Activated naive CD8-positive, alpha-beta T cell treated with anti-CD3 and anti-CD28 coated beads, Interleukin-2, amount 10 ng/mL, durations not matched to agents 7 days and 5 days (primary cell): ENCODE measurements around the gene CDK15. TPM values are rescaled to one million over a fixed set of nuclear protein-coding genes. Genes with fewer than 3 reads are reported as not detected.

ENCODE experiments used
- ATAC-seq: fragments of 150-1000 bp; cut with Tn5 transposase; one replicate; pipeline ENCODE4 v1.10.0; 2021; ENCODE audit warnings: low read depth, moderate library complexity
- POLR2A ChIA-PET: fragments of 350-600 bp; sonication (Branson Sonifier 250); formaldehyde crosslinking; loops from one replicate; lab custom pipeline; 2021; ENCODE audit warnings: antibody characterized with exemption; lab: Charles Lee
- DNase-seq: peaks from one replicate; pipeline ENCODE4 v3.0.0; 2021
- H3K27ac Mint-ChIP-seq: one replicate; pipeline ENCODE4 v1.8.0; 2022; ENCODE audit warnings: mild to moderate bottlenecking, mixed read lengths
- H3K27me3 Mint-ChIP-seq: one replicate; pipeline ENCODE4 v1.8.0; 2022; ENCODE audit warnings: mild to moderate bottlenecking, moderate library complexity, mixed read lengths
- H3K36me3 Mint-ChIP-seq: one replicate; pipeline ENCODE4 v1.8.0; 2021; ENCODE audit warnings: mild to moderate bottlenecking, mixed read lengths
- H3K4me1 Mint-ChIP-seq: one replicate; pipeline ENCODE4 v1.8.0; 2021; ENCODE audit warnings: mixed read lengths
- H3K4me3 Mint-ChIP-seq: one replicate; pipeline ENCODE4 v1.8.0; 2022; ENCODE audit warnings: mild to moderate bottlenecking, moderate library complexity, mixed read lengths
- H3K9me3 Mint-ChIP-seq: one replicate; pipeline ENCODE4 v1.8.0; 2021; ENCODE audit warnings: mixed read lengths
- total RNA-seq, 2 experiments: library from RNA; stranded (reverse); gene quantifications; one replicate each; pipeline ENCODE4 v1.2.3, GENCODE V29; 2021

Gene CDK15
- total RNA-seq, 2 experiments from 2014 or later = not detected

GRCh38 chr2:201872591-201872990 is 66.3 kb downstream of the CDK15 start:
- ATAC-seq (no peak), DNase-seq (no peak)
- Mint-ChIP-seq H3K27me3 (peaks cover 27% of the 10 kb centered on the region), H3K36me3 (no peaks in the 10 kb centered on the region), H3K4me1 (no peaks in the 10 kb centered on the region), H3K27ac (no peak overlapping the region), H3K4me3 (no peak overlapping the region), H3K9me3 (no peaks in the 10 kb centered on the region)
- POLR2A ChIA-PET = no interaction called here

- H3K27me3 Mint-ChIP-seq = peaks cover 66% of the 10 kb centered on the region
- no peak for ATAC-seq
- no peaks in the 10 kb centered on the region for H3K9me3 Mint-ChIP-seq
- no peak overlapping the region for H3K27ac Mint-ChIP-seq
- no peak overlapping the region for H3K4me3 Mint-ChIP-seq
- POLR2A ChIA-PET = no interaction called here
- DNase-seq = no peak
- peaks cover 25% of the 10 kb centered on the region for H3K4me1 Mint-ChIP-seq
- no peaks in the 10 kb centered on the region for H3K36me3 Mint-ChIP-seq
Observed at GRCh38 chr2:201879996-201880395, 73.7 kb downstream of the CDK15 start.

DNA sequence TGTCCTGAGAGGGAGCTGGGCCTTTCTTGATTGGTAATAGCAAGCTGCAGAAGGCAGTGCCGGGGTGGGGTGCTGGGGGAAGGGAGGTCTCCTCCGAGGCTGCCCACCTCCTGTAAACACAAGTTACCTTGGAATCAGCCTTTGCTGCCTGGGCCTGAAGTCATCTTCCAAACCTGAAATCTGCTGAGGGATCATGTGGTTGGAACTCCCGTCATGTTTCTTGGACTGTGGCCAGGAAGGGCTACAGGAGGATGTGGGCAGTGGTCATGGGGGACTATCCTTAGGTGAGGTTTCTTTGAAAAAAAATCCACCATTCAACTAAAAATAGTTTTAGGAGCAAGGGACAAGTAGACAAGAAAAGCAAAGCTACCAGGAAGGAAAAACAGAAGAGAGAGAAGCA is 74.2 kb downstream of the CDK15 start:
- Mint-ChIP-seq H3K4me1 (peaks cover 25% of the 10 kb centered on the region), H3K27me3 (peaks cover 71% of the 10 kb centered on the region)
- ATAC-seq = no peak

GRCh38 chr2:201880993-201881611 is 74.8 kb downstream of the CDK15 start:
- POLR2A ChIA-PET = interaction anchor here (1.4 kb wide), 1 partner anchor 22 kb away, joined by 3 read pairs; no protein-coding TSS in a partner anchor
- Mint-ChIP-seq H3K4me3 (no peak overlapping the region), H3K27ac (no peak overlapping the region), H3K27me3 (peaks cover 72% of the 10 kb centered on the region), H3K4me1 (peaks cover 25% of the 10 kb centered on the region), H3K36me3 (no peaks in the 10 kb centered on the region), H3K9me3 (no peaks in the 10 kb centered on the region)
- no peak for ATAC-seq
- no peak for DNase-seq

More for the DNA sequence above, 74.2 kb downstream of the CDK15 start:
- DNase-seq = no peak
- Mint-ChIP-seq H3K9me3 (no peaks in the 10 kb centered on the region), H3K27ac (no peak overlapping the region), H3K36me3 (no peaks in the 10 kb centered on the region), H3K4me3 (no peak overlapping the region)
- POLR2A ChIA-PET = interaction anchor here (1.4 kb wide), 1 partner anchor 21 kb away, joined by 3 read pairs; no protein-coding TSS in a partner anchor

DNA sequence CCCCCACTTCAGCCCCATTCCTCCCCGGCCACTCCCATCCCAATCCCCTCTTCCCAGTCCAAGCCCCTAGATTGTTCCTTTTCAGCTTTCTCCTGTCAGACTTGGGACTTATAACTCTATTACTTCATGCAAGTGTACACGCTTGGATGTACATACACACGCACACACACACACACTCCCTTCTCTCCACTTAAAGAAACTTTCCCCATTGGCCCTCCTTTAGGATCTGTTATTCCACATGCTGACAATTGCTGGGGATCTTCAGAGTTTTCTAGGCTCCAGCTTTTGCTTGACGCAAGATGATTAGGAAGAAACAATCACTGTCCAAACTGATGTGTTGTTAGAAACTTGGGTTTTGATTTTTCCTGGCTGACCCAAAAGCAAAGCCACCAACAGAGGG is 75.4 kb downstream of the CDK15 start:
- Mint-ChIP-seq H3K27ac (no peak overlapping the region), H3K9me3 (no peaks in the 10 kb centered on the region), H3K4me1 (peaks cover 25% of the 10 kb centered on the region), H3K4me3 (peak overlapping the region; percentile 58), H3K27me3 (peaks cover 77% of the 10 kb centered on the region), H3K36me3 (no peaks in the 10 kb centered on the region)
- POLR2A ChIA-PET = interaction anchor here (1.4 kb wide), 1 partner anchor 22 kb away, joined by 3 read pairs; no protein-coding TSS in a partner anchor
- DNase-seq (no peak), ATAC-seq (no peak)

GRCh38 chr2:201882353-201883090 is 76.2 kb downstream of the CDK15 start:
- DNase-seq (no peak), ATAC-seq (no peak)
- Mint-ChIP-seq H3K4me3 (peak overlapping the region; percentile 58), H3K27me3 (peaks cover 80% of the 10 kb centered on the region), H3K9me3 (no peaks in the 10 kb centered on the region), H3K4me1 (peaks cover 25% of the 10 kb centered on the region), H3K27ac (no peak overlapping the region), H3K36me3 (no peaks in the 10 kb centered on the region)
- POLR2A ChIA-PET = no interaction called here

GRCh38 chr2:201883606-201884369 is 77.5 kb downstream of the CDK15 start:
- H3K27ac Mint-ChIP-seq = no peak overlapping the region
- peaks cover 84% of the 10 kb centered on the region for H3K27me3 Mint-ChIP-seq
- H3K9me3 Mint-ChIP-seq = no peaks in the 10 kb centered on the region
- H3K36me3 Mint-ChIP-seq = no peaks in the 10 kb centered on the region
- no peak for ATAC-seq
- POLR2A ChIA-PET = no interaction called here
- H3K4me3 Mint-ChIP-seq = no peak overlapping the region
- peaks cover 25% of the 10 kb centered on the region for H3K4me1 Mint-ChIP-seq
- DNase-seq = no peak

- Mint-ChIP-seq H3K27me3 (peaks cover 72% of the 10 kb centered on the region), H3K4me3 (no peak overlapping the region), H3K36me3 (no peaks in the 10 kb centered on the region), H3K27ac (no peak overlapping the region), H3K4me1 (peaks cover 10% of the 10 kb centered on the region), H3K9me3 (no peaks in the 10 kb centered on the region)
- POLR2A ChIA-PET = no interaction called here
- no peak for DNase-seq
- no peak for ATAC-seq
Observed at GRCh38 chr2:201886504-201886903, 80.2 kb downstream of the CDK15 start.

DNA sequence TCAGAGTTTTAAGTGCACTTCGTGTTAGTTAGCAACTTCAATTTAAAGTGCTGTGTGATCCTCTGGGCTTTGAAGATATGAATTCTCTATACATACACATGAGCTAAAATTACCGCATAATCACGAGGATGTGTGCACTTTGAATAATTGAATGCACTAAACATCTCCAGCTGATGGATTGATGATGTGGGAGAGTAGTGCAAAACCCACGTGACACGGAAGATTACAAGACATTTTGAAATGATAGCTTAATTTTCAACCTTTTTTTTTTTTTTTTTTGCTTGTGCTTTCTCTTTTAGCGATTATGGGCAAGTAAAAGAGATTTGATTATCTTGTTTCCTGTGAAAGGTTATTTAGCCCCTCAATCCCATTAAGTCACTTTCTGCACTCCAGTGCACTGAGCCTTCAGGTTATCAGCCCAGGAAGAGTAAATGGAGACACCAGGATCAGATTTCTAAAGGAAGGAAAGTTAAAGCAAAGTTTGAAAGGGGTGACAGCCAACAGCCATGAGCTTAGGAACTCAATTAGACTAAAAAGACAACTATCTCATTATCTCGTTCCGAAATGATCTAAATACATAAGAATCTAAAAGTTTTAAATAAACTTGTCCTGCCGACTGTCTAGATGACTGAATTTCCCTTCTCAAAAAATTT is 81.6 kb downstream of the CDK15 start:
- Mint-ChIP-seq H3K27me3 (peaks cover 59% of the 10 kb centered on the region), H3K4me3 (no peak overlapping the region), H3K36me3 (no peaks in the 10 kb centered on the region), H3K9me3 (no peaks in the 10 kb centered on the region), H3K4me1 (no peaks in the 10 kb centered on the region), H3K27ac (no peak overlapping the region)
- ATAC-seq (no peak), DNase-seq (no peak)
- POLR2A ChIA-PET = interaction anchor here (0.6 to 0.7 kb wide), 2 partner anchors 275 to 422 kb away, joined by 3 to 5 read pairs; no protein-coding TSS in a partner anchor

DNA sequence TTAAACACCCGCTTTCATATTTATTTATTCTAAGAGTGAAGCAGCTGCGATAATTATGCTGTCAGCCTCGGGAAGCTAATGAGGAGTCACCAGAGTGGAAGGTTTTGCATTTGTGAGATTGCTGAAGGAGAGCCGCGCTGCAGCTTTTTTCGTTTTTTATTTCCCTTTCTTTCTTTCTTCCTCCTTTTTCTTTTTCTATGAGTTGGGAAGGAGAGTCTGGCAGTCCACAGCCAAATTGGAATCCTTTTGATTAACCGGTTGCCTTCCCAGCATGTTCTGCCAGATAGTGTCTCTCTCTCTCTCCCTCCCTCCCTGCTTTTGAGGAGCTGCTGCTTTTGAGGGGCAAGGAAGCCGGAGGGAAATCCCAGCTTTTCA is 82.1 kb downstream of the CDK15 start:
- POLR2A ChIA-PET = no interaction called here
- H3K4me1 Mint-ChIP-seq = no peaks in the 10 kb centered on the region
- H3K36me3 Mint-ChIP-seq = no peaks in the 10 kb centered on the region
- H3K4me3 Mint-ChIP-seq = no peak overlapping the region
- no peak for ATAC-seq
- H3K27me3 Mint-ChIP-seq = peaks cover 58% of the 10 kb centered on the region
- H3K9me3 Mint-ChIP-seq = no peaks in the 10 kb centered on the region
- no peak overlapping the region for H3K27ac Mint-ChIP-seq
- DNase-seq = no peak

DNA sequence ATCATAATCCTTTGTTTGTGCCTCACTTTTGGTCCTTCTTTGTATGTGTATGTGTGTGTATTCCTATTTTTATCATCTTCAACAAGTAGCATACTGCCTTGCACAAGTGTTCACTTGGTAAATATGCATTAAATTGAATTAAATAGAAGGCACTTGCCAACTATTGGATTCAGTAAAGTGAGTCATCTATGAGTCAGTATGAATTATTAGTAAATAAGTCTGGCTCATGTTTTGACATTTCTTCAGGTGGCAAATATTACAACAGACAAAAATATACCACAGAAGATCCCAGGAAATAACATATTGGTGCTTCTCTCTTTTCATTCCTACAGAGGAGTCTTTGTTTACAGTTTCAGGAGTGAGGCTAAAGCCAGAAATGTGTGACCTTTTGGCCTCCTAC is 84.1 kb downstream of the CDK15 start:
- H3K4me1 Mint-ChIP-seq = no peaks in the 10 kb centered on the region

GRCh38 chr2:201891676-201892075 is 85.3 kb downstream of the CDK15 start:
- DNase-seq (no peak), ATAC-seq (no peak)
- no peak overlapping the region for H3K27ac Mint-ChIP-seq
- H3K4me1 Mint-ChIP-seq = no peaks in the 10 kb centered on the region
- no peaks in the 10 kb centered on the region for H3K36me3 Mint-ChIP-seq
- no peak overlapping the region for H3K4me3 Mint-ChIP-seq
- H3K27me3 Mint-ChIP-seq = peaks cover 36% of the 10 kb centered on the region
- no peaks in the 10 kb centered on the region for H3K9me3 Mint-ChIP-seq
- POLR2A ChIA-PET = no interaction called here

More for the DNA sequence above, 84.1 kb downstream of the CDK15 start:
- Mint-ChIP-seq H3K36me3 (no peaks in the 10 kb centered on the region), H3K27ac (no peak overlapping the region), H3K27me3 (peaks cover 46% of the 10 kb centered on the region), H3K9me3 (no peaks in the 10 kb centered on the region), H3K4me3 (no peak overlapping the region)
- DNase-seq (no peak), ATAC-seq (no peak)
- POLR2A ChIA-PET = no interaction called here

GRCh38 chr2:201892516-201892915 is 86.2 kb downstream of the CDK15 start:
- H3K27me3 Mint-ChIP-seq = peaks cover 33% of the 10 kb centered on the region
- POLR2A ChIA-PET = interaction anchor here (0.6 kb wide), 1 partner anchor 53 kb away, joined by 3 read pairs; no protein-coding TSS in a partner anchor
- H3K4me3 Mint-ChIP-seq = no peak overlapping the region
- DNase-seq (no peak), ATAC-seq (no peak)
- no peaks in the 10 kb centered on the region for H3K9me3 Mint-ChIP-seq
- H3K27ac Mint-ChIP-seq = no peak overlapping the region
- H3K4me1 Mint-ChIP-seq = no peaks in the 10 kb centered on the region
- no peaks in the 10 kb centered on the region for H3K36me3 Mint-ChIP-seq
